Pancreas (tissue), 10 donors: Measurements from ENCODE around the gene CDK19. TPM values are rescaled to one million over a fixed set of nuclear protein-coding genes. Genes with fewer than 3 reads are reported as not detected.
A peak's percentile ranks its signal among the peaks of the same experiment; 100 is the strongest.

Experiments used
- ATAC-seq, 4 donors: fragments of 200-7000 bp; cut with Tn5 transposase; one replicate each; pipeline versions ENCODE4 v1.8.0 to v1.9.1; 2020; ENCODE audit warnings: mild to moderate bottlenecking in 4 of 4, moderate library complexity in 4 of 4
- DNase-seq, 6 donors: peaks; one replicate each; pipeline ENCODE4 v3.0.0-alpha.2; 2020
- FAIRE-seq: peaks from 2 replicates; lab custom pipeline; 2012; peaks lifted over from hg19 to GRCh38; lab: Jason Lieb, UNC
- H3K27ac ChIP-seq, 4 donors: fragments of 200-600 bp; sonication (generic); 1 replicate in 3 of 4; 2 replicates in 1 of 4; pipeline versions ENCODE4 v1.5.0 to v1.8.0; 2020
- H3K27me3 ChIP-seq, 4 donors: fragments of 200-600 bp; one replicate each; pipeline ENCODE4 v1.8.0; 2021
- H3K36me3 ChIP-seq, 3 donors: fragments of 200-600 bp; sonication (generic) in 1 of 3; one replicate each; pipeline versions ENCODE4 v1.5.0 to v1.8.0; 2020 to 2021
- H3K4me1 ChIP-seq, 3 donors: fragments of 200-600 bp; one replicate each; pipeline ENCODE4 v1.8.0; 2021
- H3K4me3 ChIP-seq, 4 donors: fragments of 200-600 bp; sonication (generic) in 2 of 4; one replicate each; pipeline versions ENCODE4 v1.5.0 to v1.8.0; 2020 to 2021
- H3K9me3 ChIP-seq, 4 donors: fragments of 200-600 bp; one replicate each; pipeline ENCODE4 v1.8.0; 2021
- WGBS, 2 donors: extraction: QIAGEN DNeasy Blood & Tissue Kit; methylation state at CpG; one replicate each; pipeline ENCODE4 v1.1.7; 2013; 5-methylcytosine and 5-hydroxymethylcytosine counted together
- intact Hi-C, 3 donors: fragments of 100-400 bp; cut with DNase I; formaldehyde crosslinking; loops; one replicate each; pipeline versions ENCODE4 v1.11.1 to v1.14.2; 2022
- polyA plus RNA-seq, 2 donors: library from polyadenylated mRNA; stranded (reverse); fragments of 200-250 nt; gene quantifications; one replicate each; pipeline ENCODE4 v1.2.3, GENCODE V29; 2013
- total RNA-seq, 6 donors: library from RNA; stranded (reverse); fragmentation: NEBNext Ultra II Directional in 4 of 6; extraction: Animal tissue kit (Norgen Biotek cat#: 25700) in 4 of 6; gene quantifications; one replicate each; pipeline versions ENCODE4 v1.2.1 to v1.2.4, GENCODE V29; 2021 to 2023
- TF ChIP-seq, protein P1 (sequence below), 4 donors: fragments of 200-600 bp; sonication (generic) in 3 of 4; IDR thresholded peaks; one replicate each; pipeline versions ENCODE4 v1.5.0 to v1.8.0; 2021; ENCODE audit warnings: antibody characterized with exemption in 4 of 4
- donor health status: healthy with polysubstance abuse.
- donor health status: DM: no; HTN: no; CAD: no; lungs with moderate emphysema.
- donor health status: DM: no; HTN: no; CAD: no.
- donor health status: control.
- donor health status: control.
- donor health status: Bipolar disorder and iron deficiency.
- donor health status: DM: yes; HTN: yes; CAD: no.
- donor health status: DM: no; HTN: no; CAD: no.
- donor health status: DM: no; HTN: no; CAD: no.
- donor health status: DM: yes; HTN: yes; CAD: no.

The CDK19 gene
- total and polyA plus RNA-seq, 8 donors: 2.4 to 14.7 (median 4.7) TPM

DNA sequence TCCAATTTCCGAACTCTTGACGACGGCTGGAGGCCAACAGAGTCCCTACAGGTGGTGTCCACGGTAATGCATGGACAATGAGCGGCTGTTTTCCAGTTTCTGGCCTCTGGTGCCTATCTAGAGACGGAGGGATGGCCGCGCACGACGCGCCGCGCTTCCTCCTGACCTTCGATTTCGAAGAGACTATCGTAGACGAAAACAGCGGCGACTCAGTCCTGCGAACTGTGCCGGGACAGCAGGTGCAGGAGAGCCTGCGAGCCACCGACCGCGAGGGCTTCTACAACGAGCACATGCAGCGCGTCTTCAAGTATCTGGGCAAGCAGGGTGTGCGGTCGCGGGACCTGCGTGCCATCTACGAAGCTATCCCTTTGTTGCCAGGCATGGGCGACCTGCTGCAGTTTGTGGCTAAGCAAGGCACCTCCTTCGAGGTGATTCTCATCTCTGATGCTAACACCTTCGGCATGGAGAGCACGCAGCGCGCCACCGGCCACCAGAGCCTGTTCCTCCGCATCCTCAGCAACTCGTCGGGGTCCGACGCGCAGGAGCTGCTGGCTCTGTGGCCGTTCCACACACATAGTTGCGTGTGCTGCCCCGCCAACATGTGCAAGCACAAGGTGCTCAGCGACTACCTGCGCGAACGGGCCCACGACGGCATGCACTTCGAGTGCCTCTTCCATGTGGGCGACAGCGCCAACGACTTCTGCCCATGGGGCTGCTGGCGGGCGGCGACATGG, 169.4 kb downstream of the CDK19 start:
- 92 to 94% methylated on average over 62 of the region's 62 CpGs for WGBS, 2 donors
- Histone ChIP-seq H3K27ac (no peak overlapping the region), H3K9me3 (no peaks in the 10 kb centered on the region), H3K27me3 (no peaks in the 10 kb centered on the region), H3K4me1 (no peaks in the 10 kb centered on the region), H3K4me3 (no peak overlapping the region), H3K36me3 (peaks cover 0 to 5% (median 0%) of the 10 kb centered on the region in 3 donors)
- FAIRE-seq (no peak), ATAC-seq (no peak), DNase-seq (peak in 2 of 6 donors; percentile 9 to 48)
- TF ChIP-seq, protein P1, sequence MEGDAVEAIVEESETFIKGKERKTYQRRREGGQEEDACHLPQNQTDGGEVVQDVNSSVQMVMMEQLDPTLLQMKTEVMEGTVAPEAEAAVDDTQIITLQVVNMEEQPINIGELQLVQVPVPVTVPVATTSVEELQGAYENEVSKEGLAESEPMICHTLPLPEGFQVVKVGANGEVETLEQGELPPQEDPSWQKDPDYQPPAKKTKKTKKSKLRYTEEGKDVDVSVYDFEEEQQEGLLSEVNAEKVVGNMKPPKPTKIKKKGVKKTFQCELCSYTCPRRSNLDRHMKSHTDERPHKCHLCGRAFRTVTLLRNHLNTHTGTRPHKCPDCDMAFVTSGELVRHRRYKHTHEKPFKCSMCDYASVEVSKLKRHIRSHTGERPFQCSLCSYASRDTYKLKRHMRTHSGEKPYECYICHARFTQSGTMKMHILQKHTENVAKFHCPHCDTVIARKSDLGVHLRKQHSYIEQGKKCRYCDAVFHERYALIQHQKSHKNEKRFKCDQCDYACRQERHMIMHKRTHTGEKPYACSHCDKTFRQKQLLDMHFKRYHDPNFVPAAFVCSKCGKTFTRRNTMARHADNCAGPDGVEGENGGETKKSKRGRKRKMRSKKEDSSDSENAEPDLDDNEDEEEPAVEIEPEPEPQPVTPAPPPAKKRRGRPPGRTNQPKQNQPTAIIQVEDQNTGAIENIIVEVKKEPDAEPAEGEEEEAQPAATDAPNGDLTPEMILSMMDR (IDR thresholded peaks at IDR 0.05): no peak
- intact Hi-C loops: no loop called here

DNA sequence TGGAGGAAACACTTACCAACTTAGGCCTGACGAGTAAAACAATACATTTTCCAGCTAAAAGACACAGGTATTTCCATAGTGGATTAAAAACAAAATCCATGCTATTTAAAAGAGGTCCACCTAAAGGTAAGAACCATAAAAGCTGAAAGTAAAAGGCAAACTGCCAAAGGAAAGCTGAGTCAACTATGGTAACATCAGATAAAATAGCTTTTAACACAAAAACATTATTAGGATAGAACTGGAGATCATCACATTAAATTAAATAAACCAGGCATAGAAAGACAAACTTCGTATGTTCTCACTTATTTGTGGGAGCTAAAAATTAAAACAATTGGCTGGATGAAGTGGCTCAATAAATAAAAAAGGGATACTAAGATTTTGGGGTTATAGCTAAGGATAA, 172.1 kb downstream of the CDK19 start:
- H3K36me3 ChIP-seq: peaks cover 0 to 5% (median 0%) of the 10 kb centered on the region in 3 donors
- 84 to 91% methylated on average over 2 of the region's 2 CpGs for WGBS, 2 donors

DNA sequence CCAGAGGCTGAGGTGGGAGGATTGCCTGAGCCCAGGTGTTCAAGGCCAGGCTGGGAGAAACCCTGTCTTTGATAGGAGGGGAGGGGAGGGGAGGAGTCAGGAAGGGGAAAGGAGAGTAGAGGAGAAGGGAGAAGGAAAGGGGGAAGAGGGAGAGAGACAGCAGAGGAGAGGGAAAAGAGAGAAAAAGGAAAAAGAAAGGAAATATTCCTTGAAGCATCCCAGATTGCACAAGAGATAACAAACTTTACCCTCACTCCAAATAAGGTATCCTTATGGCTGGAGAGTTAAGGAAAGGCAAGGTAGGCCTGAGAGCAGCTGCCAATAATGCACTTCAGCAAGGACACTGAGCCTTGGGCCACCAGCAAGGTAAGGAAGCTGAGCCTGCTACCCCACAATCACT, 172.6 kb downstream of the CDK19 start:
- H3K27ac ChIP-seq: no peak overlapping the region
- no peak for ATAC-seq
- no peak for FAIRE-seq
- H3K27me3 ChIP-seq: no peaks in the 10 kb centered on the region
- H3K4me1 ChIP-seq: no peaks in the 10 kb centered on the region
- intact Hi-C loops: no loop called here
- H3K9me3 ChIP-seq: no peaks in the 10 kb centered on the region
- H3K4me3 ChIP-seq: no peak overlapping the region
- TF ChIP-seq, protein P1 (IDR thresholded peaks at IDR 0.05): no peak
- peaks cover 0 to 5% (median 0%) of the 10 kb centered on the region in 3 donors for H3K36me3 ChIP-seq
- no peak for DNase-seq

More for the DNA sequence above, 172.1 kb downstream of the CDK19 start:
- TF ChIP-seq, protein P1 (IDR thresholded peaks at IDR 0.05): no peak
- no peaks in the 10 kb centered on the region for H3K27me3 ChIP-seq
- H3K4me1 ChIP-seq: no peaks in the 10 kb centered on the region
- no peak for FAIRE-seq
- H3K4me3 ChIP-seq: no peak overlapping the region
- H3K9me3 ChIP-seq: no peaks in the 10 kb centered on the region
- H3K27ac ChIP-seq: no peak overlapping the region
- DNase-seq: no peak
- intact Hi-C loops: no loop called here
- no peak for ATAC-seq

DNA sequence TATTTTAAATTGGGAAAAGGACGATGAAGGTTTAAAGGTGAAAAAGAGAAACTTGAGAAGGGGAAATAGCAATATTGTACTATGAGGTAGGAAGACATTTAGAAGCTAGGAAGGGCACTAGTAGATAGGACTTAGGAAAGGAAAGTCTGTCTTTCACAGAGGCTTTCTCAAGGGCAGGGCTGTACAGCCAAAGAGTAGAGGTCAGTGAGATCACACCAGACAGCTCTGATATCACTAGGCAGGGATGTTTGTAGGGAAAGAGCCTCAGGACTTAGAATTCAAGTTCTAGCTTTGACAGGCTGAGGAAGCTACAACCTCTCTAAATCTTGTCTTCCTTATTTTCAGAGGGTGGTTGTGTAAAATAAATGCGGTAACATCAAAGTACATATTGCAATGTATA, 178.5 kb downstream of the CDK19 start:
- no peak for DNase-seq
- WGBS, 2 donors: 88 to 94% methylated on average over 2 of the region's 2 CpGs
- no peaks in the 10 kb centered on the region for H3K27me3 ChIP-seq
- no peak overlapping the region for H3K4me3 ChIP-seq
- FAIRE-seq: no peak
- H3K27ac ChIP-seq: no peak overlapping the region
- intact Hi-C loops: no loop called here
- H3K4me1 ChIP-seq: no peaks in the 10 kb centered on the region
- TF ChIP-seq, protein P1 (IDR thresholded peaks at IDR 0.05): no peak
- no peaks in the 10 kb centered on the region for H3K36me3 ChIP-seq
- no peak for ATAC-seq
- H3K9me3 ChIP-seq: no peaks in the 10 kb centered on the region

DNA sequence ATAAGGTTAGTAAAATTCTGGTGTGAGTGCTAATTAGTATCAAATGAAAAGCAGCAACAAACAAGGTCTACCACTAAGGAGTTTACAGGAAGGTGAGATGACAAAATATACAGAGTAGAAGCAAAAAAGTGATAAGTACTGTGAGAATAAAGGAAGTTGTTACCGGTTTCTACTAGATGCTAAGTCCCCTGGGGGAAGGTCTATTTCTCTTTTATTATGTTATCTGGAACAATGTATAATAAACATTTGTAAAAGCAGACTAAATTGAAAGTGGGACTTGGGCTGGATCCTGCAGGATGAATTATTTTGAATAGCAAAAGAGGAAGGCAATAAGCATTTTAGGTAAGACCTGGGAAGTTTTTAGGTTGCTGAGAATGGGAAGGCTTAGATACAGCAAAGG, 180.2 kb downstream of the CDK19 start:
- ATAC-seq (no peak), FAIRE-seq (no peak), DNase-seq (no peak)
- Histone ChIP-seq H3K9me3 (no peaks in the 10 kb centered on the region), H3K27me3 (no peaks in the 10 kb centered on the region), H3K36me3 (no peaks in the 10 kb centered on the region), H3K4me1 (no peaks in the 10 kb centered on the region), H3K27ac (no peak overlapping the region), H3K4me3 (no peak overlapping the region)
- WGBS, 2 donors: 71 to 79% methylated on average over 1 of the region's 1 CpG
- TF ChIP-seq, protein P1 (IDR thresholded peaks at IDR 0.05): no peak
- intact Hi-C loops: no loop called here
